ENCODE measurements around the gene METTL1.

The METTL1 gene

DNA sequence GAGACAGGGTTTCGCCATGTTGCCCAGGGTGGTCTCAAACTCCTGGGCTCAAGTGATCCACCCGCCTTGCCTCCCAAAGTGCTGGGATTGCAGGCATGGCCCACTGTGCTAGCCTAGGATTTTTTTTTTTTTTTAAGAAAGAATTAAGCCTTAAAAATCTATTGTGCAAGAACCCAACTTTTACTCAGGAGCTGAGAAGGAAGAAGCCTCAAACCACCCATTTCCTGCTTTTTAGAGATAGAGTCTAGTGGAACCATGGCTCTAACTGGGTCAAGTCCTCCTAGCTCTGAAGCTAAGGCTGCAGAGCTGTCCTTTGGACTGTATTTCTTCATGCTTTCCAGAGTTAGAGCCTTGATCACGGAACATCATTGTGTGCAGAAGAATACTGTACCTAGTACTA, 9.3 kb upstream of the METTL1 start:
- TF ChIP-seq, protein P1, sequence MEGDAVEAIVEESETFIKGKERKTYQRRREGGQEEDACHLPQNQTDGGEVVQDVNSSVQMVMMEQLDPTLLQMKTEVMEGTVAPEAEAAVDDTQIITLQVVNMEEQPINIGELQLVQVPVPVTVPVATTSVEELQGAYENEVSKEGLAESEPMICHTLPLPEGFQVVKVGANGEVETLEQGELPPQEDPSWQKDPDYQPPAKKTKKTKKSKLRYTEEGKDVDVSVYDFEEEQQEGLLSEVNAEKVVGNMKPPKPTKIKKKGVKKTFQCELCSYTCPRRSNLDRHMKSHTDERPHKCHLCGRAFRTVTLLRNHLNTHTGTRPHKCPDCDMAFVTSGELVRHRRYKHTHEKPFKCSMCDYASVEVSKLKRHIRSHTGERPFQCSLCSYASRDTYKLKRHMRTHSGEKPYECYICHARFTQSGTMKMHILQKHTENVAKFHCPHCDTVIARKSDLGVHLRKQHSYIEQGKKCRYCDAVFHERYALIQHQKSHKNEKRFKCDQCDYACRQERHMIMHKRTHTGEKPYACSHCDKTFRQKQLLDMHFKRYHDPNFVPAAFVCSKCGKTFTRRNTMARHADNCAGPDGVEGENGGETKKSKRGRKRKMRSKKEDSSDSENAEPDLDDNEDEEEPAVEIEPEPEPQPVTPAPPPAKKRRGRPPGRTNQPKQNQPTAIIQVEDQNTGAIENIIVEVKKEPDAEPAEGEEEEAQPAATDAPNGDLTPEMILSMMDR (IDR thresholded peaks at IDR 0.05; ENCODE audit: low read depth, low read length): no peak
- no peak overlapping the region for H3K4me3 ChIP-seq (ENCODE audit: low read depth, low read length)

DNA sequence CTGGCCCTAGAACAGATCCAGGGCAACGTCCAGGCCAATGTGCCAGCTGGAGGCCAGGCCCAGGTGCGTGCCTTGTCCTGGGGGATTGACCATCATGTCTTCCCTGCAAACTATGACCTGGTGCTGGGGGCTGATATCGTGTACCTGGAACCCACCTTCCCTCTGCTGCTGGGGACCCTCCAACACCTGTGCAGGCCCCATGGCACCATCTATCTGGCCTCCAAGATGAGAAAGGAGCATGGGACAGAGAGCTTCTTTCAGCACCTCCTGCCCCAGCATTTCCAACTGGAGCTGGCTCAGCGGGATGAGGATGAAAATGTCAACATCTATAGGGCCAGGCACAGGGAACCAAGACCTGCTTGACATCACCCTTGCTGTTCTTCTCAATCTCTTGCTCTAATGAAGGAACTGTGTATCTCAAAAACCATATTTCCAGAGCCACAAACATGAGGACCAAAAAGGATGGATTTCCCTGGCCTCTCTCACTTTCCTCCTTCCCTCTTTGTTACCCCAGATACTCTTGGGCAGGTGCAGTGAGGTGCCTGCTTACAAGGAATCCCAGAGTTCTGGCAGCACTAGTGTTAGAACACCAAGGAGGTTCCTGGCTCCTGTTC, 8.5 kb upstream of the METTL1 start:
- TF ChIP-seq, protein P1 (IDR thresholded peaks at IDR 0.05; ENCODE audit: low read depth, low read length): no peak
- H3K4me3 ChIP-seq (ENCODE audit: low read depth, low read length): no peak overlapping the region

- TF ChIP-seq, protein P1 (IDR thresholded peaks at IDR 0.05; ENCODE audit: low read depth, low read length): no peak
- no peak overlapping the region for H3K4me3 ChIP-seq (ENCODE audit: low read depth, low read length)
These were observed 7.8 kb upstream of the METTL1 start for GRCh38 chr12:57779736-57780135.

DNA sequence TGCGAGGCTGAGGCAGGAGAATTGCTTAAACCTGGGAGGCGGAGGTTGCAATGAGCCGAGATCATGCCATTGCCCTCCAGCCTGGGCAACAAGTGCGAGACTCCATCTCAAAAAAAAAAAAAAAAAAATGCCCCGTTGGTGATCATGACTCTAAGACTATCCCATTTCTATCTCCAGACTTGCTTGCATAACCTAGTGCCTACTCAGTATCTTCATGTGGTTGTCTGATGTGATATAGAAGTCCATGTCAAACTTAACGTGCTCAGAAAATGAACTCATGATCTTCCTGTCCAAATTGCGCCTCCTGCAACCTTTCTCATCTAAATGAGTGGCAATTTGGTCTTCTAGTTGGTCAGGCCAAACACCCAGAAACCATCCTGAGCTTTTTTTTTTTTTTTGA, 6.0 kb upstream of the METTL1 start:
- H3K4me3 ChIP-seq (ENCODE audit: low read depth, low read length): no peak overlapping the region
- TF ChIP-seq, protein P1 (IDR thresholded peaks at IDR 0.05; ENCODE audit: low read depth, low read length): no peak

GRCh38 chr12:57777367-57777766, 5.5 kb upstream of the METTL1 start:
- H3K4me3 ChIP-seq (ENCODE audit: low read depth, low read length): no peak overlapping the region
- TF ChIP-seq, protein P1 (IDR thresholded peaks at IDR 0.05; ENCODE audit: low read depth, low read length): no peak

DNA sequence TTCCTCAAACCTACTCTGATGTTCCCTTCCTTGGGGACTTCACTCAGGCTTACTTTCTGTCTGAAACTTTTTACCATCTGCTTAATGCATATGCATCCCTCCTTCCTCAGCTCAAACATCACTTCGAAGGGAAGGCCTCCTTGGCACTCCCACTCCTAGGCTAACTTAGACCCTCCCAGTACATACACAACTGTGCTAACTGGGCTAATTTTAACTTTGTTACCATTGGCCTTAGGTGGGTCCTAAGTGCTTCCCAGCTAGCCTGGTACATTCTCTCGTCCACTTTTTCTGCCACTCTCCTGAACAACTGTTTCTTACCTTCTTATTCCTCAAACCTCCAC, 4.3 kb upstream of the METTL1 start:
- no peak overlapping the region for H3K4me3 ChIP-seq (ENCODE audit: low read depth, low read length)
- TF ChIP-seq, protein P1 (IDR thresholded peaks at IDR 0.05; ENCODE audit: low read depth, low read length): no peak

DNA sequence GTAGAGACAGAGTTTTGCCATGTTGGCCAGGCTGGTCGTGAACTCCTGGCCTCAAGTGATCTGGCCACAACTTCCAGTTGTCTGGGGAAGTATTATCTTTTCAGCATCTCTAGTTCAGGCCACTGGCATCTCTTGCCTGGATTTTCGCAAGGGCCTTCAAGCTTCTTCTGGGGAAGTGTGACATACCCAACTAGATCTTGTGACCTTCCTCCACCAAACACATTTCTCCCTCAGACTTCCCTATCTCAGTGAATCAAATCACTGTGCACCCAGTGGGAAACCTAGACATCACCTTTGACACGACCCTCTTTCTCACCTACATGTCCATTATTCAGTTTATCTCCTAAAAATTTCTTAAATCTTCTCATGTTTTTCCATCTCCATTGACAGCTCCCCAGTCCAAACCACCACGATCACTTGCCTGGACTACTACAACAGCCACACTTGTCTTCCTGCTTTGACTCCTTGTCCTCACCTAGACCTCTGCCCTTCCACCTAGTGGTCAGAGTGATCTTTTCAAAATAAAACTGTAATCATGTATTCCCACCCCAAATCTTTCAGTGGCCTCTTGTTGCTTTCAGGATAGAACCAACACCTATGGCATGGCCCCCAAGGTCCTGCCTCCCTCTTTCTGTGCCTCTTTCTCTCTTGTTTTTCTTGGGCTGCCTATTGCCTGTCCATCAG, 3.8 kb upstream of the METTL1 start:
- TF ChIP-seq, protein P1 (IDR thresholded peaks at IDR 0.05; ENCODE audit: low read depth, low read length): no peak
- no peak overlapping the region for H3K4me3 ChIP-seq (ENCODE audit: low read depth, low read length)

Data from WI38 (cell line).